Measurements from ENCODE around the gene MCF2L.

MCF2L gene

DNA sequence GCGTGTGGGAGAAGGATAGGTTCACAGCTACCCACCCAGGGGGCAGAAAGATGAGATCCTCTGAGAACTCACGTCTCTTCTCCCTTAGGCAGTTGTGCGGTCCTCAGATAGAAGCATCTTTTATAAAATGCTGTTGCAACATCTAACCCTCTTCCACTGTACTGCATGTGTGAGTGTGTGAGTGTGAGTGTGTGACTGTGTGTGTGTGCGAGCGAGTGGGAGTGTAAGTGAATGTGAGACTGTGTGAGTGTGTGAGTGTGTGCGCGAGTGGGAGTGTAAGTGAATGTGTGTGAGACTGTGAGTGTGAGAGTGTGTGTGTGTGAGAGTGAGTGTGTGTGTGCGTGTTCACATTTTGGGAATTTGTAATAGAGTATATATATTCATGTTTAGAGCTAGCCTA lies 81.0 kb downstream of the MCF2L start:
- 100% methylated on average over 2 to 5 of the region's 8 CpGs for WGBS, 2 donors (ENCODE audit: extremely low coverage in 2 of 2, insufficient read length in 2 of 2, insufficient replicate concordance in 1 of 2)
- Histone ChIP-seq H4K91ac (ENCODE audit: low read depth, low read length, poor library complexity) (no peak overlapping the region), H2BK15ac (ENCODE audit: low read length) (no peak overlapping the region), H2BK12ac (ENCODE audit: low read length) (no peak overlapping the region), H3K14ac (ENCODE audit: low read length) (no peak overlapping the region), H3K4me1 (ENCODE audit: control insufficient read depth in 2 of 2, insufficient read depth in 1 of 2, low read depth in 1 of 2, low read length in 2 of 2) (peaks cover 0 to 6% of the 10 kb centered on the region in 2 donors), H2BK5ac (ENCODE audit: low read length) (no peak overlapping the region), H3K36me3 (replicated peaks in 1 of 2; ENCODE audit: control insufficient read depth in 2 of 2, insufficient read depth in 2 of 2, low read length in 2 of 2) (peaks cover 6 to 18% of the 10 kb centered on the region in 2 donors), H3K9me3 (replicated peaks in 1 of 2; ENCODE audit: control insufficient read depth in 2 of 2, insufficient read depth in 1 of 2, low read depth in 1 of 2, low read length in 2 of 2) (peaks cover 0 to 2% of the 10 kb centered on the region in 2 donors), H3K27ac (replicated peaks; ENCODE audit: low read length) (no peak overlapping the region), H3K18ac (ENCODE audit: low read length) (no peak overlapping the region), H3K4me3 (ENCODE audit: low read length in 2 of 2) (no peak overlapping the region), H4K8ac (ENCODE audit: low read depth, low read length) (no peak overlapping the region), H2AFZ (ENCODE audit: low read length) (no peak overlapping the region), H3K4me2 (ENCODE audit: insufficient read depth, low read length, poor library complexity, severe bottlenecking) (no peak overlapping the region), H3K23ac (ENCODE audit: low read depth, low read length, poor library complexity) (no peak overlapping the region), H3K4ac (ENCODE audit: low read length) (no peak overlapping the region), H3K79me1 (ENCODE audit: low read depth, low read length) (peaks cover 4% of the 10 kb centered on the region), H3K27me3 (ENCODE audit: control insufficient read depth in 3 of 3, insufficient read depth in 3 of 3, low read depth in 1 of 3, low read length in 3 of 3) (peaks cover 0 to 4% (median 0%) of the 10 kb centered on the region in 3 experiments), H3K9ac (ENCODE audit: low read depth, low read length, poor library complexity) (no peak overlapping the region), H2AK5ac (ENCODE audit: low read depth, low read length) (no peak overlapping the region), H2BK120ac (ENCODE audit: low read depth, low read length) (no peak overlapping the region)
- DNase-seq (ENCODE audit: low spot score): no peak

DNA sequence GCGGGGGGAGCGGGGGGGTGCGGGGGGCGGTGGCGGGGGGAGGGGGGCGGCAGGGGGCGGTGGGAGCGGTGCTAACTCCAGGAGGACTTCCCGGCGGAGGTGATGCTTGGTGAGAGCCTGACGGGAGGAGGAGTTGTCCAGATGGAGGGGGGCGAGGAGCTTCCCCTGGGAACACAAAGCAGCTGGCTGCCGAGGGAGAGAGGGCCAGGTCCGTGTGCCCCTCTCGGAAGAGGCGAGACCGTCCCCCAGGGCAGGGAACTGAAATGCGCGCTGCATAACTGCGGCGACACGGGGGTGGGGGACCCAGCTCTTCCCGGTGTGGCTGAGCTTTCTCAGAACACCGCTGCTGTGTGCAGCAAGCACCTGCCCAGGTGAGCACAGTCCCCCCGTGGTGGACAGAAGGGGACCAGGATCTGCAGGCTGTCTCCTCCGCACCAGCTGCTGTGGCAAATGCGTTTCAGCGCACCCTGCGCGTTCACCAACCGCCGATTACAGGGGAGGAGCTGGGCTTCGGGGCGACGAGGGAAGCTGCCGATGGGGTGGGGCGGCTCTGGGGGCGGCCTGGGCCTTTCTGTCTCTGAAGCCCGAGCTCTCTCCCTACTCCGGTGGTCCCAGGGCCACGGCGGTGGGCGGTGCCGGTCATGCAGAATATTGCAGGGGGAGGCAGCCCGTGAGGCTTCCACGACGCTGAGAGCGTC lies 81.9 kb downstream of the MCF2L start:
- Histone ChIP-seq H3K79me1 (ENCODE audit: low read depth, low read length) (peaks cover 4% of the 10 kb centered on the region), H4K8ac (ENCODE audit: low read depth, low read length) (no peak overlapping the region), H3K4me1 (ENCODE audit: control insufficient read depth in 2 of 2, insufficient read depth in 1 of 2, low read depth in 1 of 2, low read length in 2 of 2) (peaks cover 4 to 12% of the 10 kb centered on the region in 2 donors), H4K91ac (ENCODE audit: low read depth, low read length, poor library complexity) (no peak overlapping the region), H3K27ac (replicated peaks; ENCODE audit: low read length) (no peak overlapping the region), H3K23ac (ENCODE audit: low read depth, low read length, poor library complexity) (peak overlapping the region; percentile 31), H2AK5ac (ENCODE audit: low read depth, low read length) (peak overlapping the region; percentile 94), H3K27me3 (ENCODE audit: control insufficient read depth in 3 of 3, insufficient read depth in 3 of 3, low read depth in 1 of 3, low read length in 3 of 3) (peaks cover 0 to 4% (median 0%) of the 10 kb centered on the region in 3 experiments), H3K14ac (ENCODE audit: low read length) (peak overlapping the region; percentile 6), H2AFZ (ENCODE audit: low read length) (no peak overlapping the region), H3K18ac (ENCODE audit: low read length) (peak overlapping the region; percentile 91), H2BK5ac (ENCODE audit: low read length) (no peak overlapping the region), H3K9me3 (replicated peaks in 1 of 2; ENCODE audit: control insufficient read depth in 2 of 2, insufficient read depth in 1 of 2, low read depth in 1 of 2, low read length in 2 of 2) (peaks cover 0 to 2% of the 10 kb centered on the region in 2 donors), H3K9ac (ENCODE audit: low read depth, low read length, poor library complexity) (peak overlapping the region; percentile 92), H2BK120ac (ENCODE audit: low read depth, low read length) (no peak overlapping the region), H3K4me3 (ENCODE audit: low read length in 2 of 2) (peak overlapping the region in 1 of 2 donors; percentile 66), H2BK15ac (ENCODE audit: low read length) (peak overlapping the region; percentile 43), H3K4me2 (ENCODE audit: insufficient read depth, low read length, poor library complexity, severe bottlenecking) (peak overlapping the region; percentile 60), H3K4ac (ENCODE audit: low read length) (peak overlapping the region; percentile 38), H3K36me3 (replicated peaks in 1 of 2; ENCODE audit: control insufficient read depth in 2 of 2, insufficient read depth in 2 of 2, low read length in 2 of 2) (peaks cover 6 to 17% of the 10 kb centered on the region in 2 donors), H2BK12ac (ENCODE audit: low read length) (no peak overlapping the region)
- no CpG with 5 or more reads among the region's 48 CpGs for WGBS, 2 donors (ENCODE audit: extremely low coverage in 2 of 2, insufficient read length in 2 of 2, insufficient replicate concordance in 1 of 2)
- DNase-seq (ENCODE audit: low spot score): no peak

- Histone ChIP-seq H2BK12ac (ENCODE audit: low read length) (no peak overlapping the region), H3K79me1 (ENCODE audit: low read depth, low read length) (peaks cover 4% of the 10 kb centered on the region), H2BK15ac (ENCODE audit: low read length) (no peak overlapping the region), H3K23ac (ENCODE audit: low read depth, low read length, poor library complexity) (no peak overlapping the region), H4K8ac (ENCODE audit: low read depth, low read length) (no peak overlapping the region), H2BK120ac (ENCODE audit: low read depth, low read length) (no peak overlapping the region), H2BK5ac (ENCODE audit: low read length) (no peak overlapping the region), H3K4me2 (ENCODE audit: insufficient read depth, low read length, poor library complexity, severe bottlenecking) (no peak overlapping the region), H2AFZ (ENCODE audit: low read length) (no peak overlapping the region), H3K27ac (replicated peaks; ENCODE audit: low read length) (no peak overlapping the region), H2AK5ac (ENCODE audit: low read depth, low read length) (no peak overlapping the region), H3K36me3 (replicated peaks in 1 of 2; ENCODE audit: control insufficient read depth in 2 of 2, insufficient read depth in 2 of 2, low read length in 2 of 2) (peaks cover 4 to 10% of the 10 kb centered on the region in 2 donors), H4K91ac (ENCODE audit: low read depth, low read length, poor library complexity) (no peak overlapping the region), H3K4me3 (ENCODE audit: low read length in 2 of 2) (no peak overlapping the region), H3K9ac (ENCODE audit: low read depth, low read length, poor library complexity) (no peak overlapping the region), H3K27me3 (ENCODE audit: control insufficient read depth in 3 of 3, insufficient read depth in 3 of 3, low read depth in 1 of 3, low read length in 3 of 3) (peaks cover 0 to 4% (median 0%) of the 10 kb centered on the region in 3 experiments), H3K9me3 (replicated peaks in 1 of 2; ENCODE audit: control insufficient read depth in 2 of 2, insufficient read depth in 1 of 2, low read depth in 1 of 2, low read length in 2 of 2) (peaks cover 0 to 2% of the 10 kb centered on the region in 2 donors), H3K4ac (ENCODE audit: low read length) (no peak overlapping the region), H3K18ac (ENCODE audit: low read length) (no peak overlapping the region), H3K4me1 (ENCODE audit: control insufficient read depth in 2 of 2, insufficient read depth in 1 of 2, low read depth in 1 of 2, low read length in 2 of 2) (peaks cover 4 to 12% of the 10 kb centered on the region in 2 donors), H3K14ac (ENCODE audit: low read length) (no peak overlapping the region)
- WGBS, 2 donors (ENCODE audit: extremely low coverage in 2 of 2, insufficient read length in 2 of 2, insufficient replicate concordance in 1 of 2): no CpG with 5 or more reads among the region's 14 CpGs
- DNase-seq (ENCODE audit: low spot score): no peak
These were observed 82.6 kb downstream of the MCF2L start for GRCh38 chr13:113051641-113052040.

DNA sequence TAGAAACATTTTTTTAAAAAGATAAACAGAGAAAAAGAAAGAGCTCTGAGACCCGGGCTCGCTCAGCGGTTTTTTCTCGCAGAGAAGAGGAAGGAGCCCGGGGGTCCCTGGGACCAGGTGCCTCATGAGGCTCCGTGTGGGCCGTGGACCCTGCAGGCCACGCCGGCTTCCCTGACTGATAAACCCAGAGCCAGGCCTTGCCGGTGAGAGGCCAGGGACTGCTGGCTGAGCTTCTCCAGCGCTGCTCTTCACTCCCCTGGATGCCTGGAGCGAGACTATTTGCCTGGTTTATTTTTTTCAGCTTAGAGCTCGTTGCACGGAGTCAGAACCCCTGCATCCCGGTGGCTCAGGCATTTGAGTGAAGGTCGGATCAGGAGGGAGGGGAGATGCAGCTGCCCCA lies 83.2 kb downstream of the MCF2L start:
- H3K4me3 ChIP-seq (ENCODE audit: low read length in 2 of 2): no peak overlapping the region
- H3K9me3 ChIP-seq (replicated peaks in 1 of 2; ENCODE audit: control insufficient read depth in 2 of 2, insufficient read depth in 1 of 2, low read depth in 1 of 2, low read length in 2 of 2): peaks cover 4% of the 10 kb centered on the region in 2 donors
- no peak overlapping the region for H2BK15ac ChIP-seq (ENCODE audit: low read length)
- H2AFZ ChIP-seq (ENCODE audit: low read length): no peak overlapping the region
- WGBS, 2 donors (ENCODE audit: extremely low coverage in 2 of 2, insufficient read length in 2 of 2, insufficient replicate concordance in 1 of 2): no CpG with 5 or more reads among the region's 16 CpGs
- H3K27me3 ChIP-seq (ENCODE audit: control insufficient read depth in 3 of 3, insufficient read depth in 3 of 3, low read depth in 1 of 3, low read length in 3 of 3): peaks cover 0 to 4% (median 0%) of the 10 kb centered on the region in 3 experiments
- H2AK5ac ChIP-seq (ENCODE audit: low read depth, low read length): peak overlapping the region; percentile 45
- H3K36me3 ChIP-seq (replicated peaks in 1 of 2; ENCODE audit: control insufficient read depth in 2 of 2, insufficient read depth in 2 of 2, low read length in 2 of 2): peaks cover 4 to 5% of the 10 kb centered on the region in 2 donors
- no peak overlapping the region for H3K4ac ChIP-seq (ENCODE audit: low read length)
- no peak overlapping the region for H4K8ac ChIP-seq (ENCODE audit: low read depth, low read length)
- no peak overlapping the region for H3K23ac ChIP-seq (ENCODE audit: low read depth, low read length, poor library complexity)
- peaks cover 4 to 12% of the 10 kb centered on the region in 2 donors for H3K4me1 ChIP-seq (ENCODE audit: control insufficient read depth in 2 of 2, insufficient read depth in 1 of 2, low read depth in 1 of 2, low read length in 2 of 2)
- H3K4me2 ChIP-seq (ENCODE audit: insufficient read depth, low read length, poor library complexity, severe bottlenecking): no peak overlapping the region
- no peak overlapping the region for H2BK12ac ChIP-seq (ENCODE audit: low read length)
- H3K79me1 ChIP-seq (ENCODE audit: low read depth, low read length): peaks cover 4% of the 10 kb centered on the region
- no peak overlapping the region for H2BK5ac ChIP-seq (ENCODE audit: low read length)
- no peak overlapping the region for H3K9ac ChIP-seq (ENCODE audit: low read depth, low read length, poor library complexity)
- H3K18ac ChIP-seq (ENCODE audit: low read length): peak overlapping the region; percentile 31
- no peak overlapping the region for H3K27ac ChIP-seq (replicated peaks; ENCODE audit: low read length)
- DNase-seq (ENCODE audit: low spot score): no peak
- no peak overlapping the region for H4K91ac ChIP-seq (ENCODE audit: low read depth, low read length, poor library complexity)
- no peak overlapping the region for H3K14ac ChIP-seq (ENCODE audit: low read length)
- H2BK120ac ChIP-seq (ENCODE audit: low read depth, low read length): no peak overlapping the region

Data from neuronal stem cell (in vitro differentiated cells).